B cell (primary cell): ENCODE results near the gene BPIFB2. TPM values are rescaled to one million over a fixed set of nuclear protein-coding genes. Genes with fewer than 3 reads are reported as not detected.

Experiments
- ATAC-seq: fragments of 200-7000 bp; cut with Tn5 transposase; one replicate; pipeline ENCODE4 v1.10.0; 2021; ENCODE audit warnings: low read depth, mild to moderate bottlenecking, moderate number of reproducible peaks, moderate library complexity
- CTCF ChIA-PET: fragments of 350-600 bp; sonication (Branson Sonifier 250); formaldehyde crosslinking; loops from one replicate; lab custom pipeline; 2021; ENCODE audit warnings: antibody characterized with exemption, inconsistent platforms; lab: Charles Lee
- POLR2A ChIA-PET: fragments of 350-600 bp; sonication (Branson Sonifier 250); formaldehyde crosslinking; loops from one replicate; lab custom pipeline; 2021; ENCODE audit warnings: antibody characterized with exemption; lab: Charles Lee
- DNase-seq: peaks from one replicate; pipeline ENCODE4 v3.0.0; 2013
- H2AFZ ChIP-seq: 2 replicates; pipeline ENCODE4 v1.6.1; 2012; ENCODE audit warnings: mild to moderate bottlenecking, low read depth, low read length; ENCODE audit not compliant: insufficient read depth, poor library complexity, severe bottlenecking
- H3K27ac ChIP-seq, 2 donors: 1 replicate in 1 of 2; 2 replicates in 1 of 2; pipeline ENCODE4 v1.5.1; 2012 to 2013; ENCODE audit warnings: low read length in 2 of 2, mild to moderate bottlenecking in 2 of 2, moderate library complexity in 1 of 2
- H3K27me3 ChIP-seq, 4 experiments: fragments of 200-600 bp in 1 of 4; sonication (generic) in 1 of 4; replicated peaks in 1 of 4; 1 replicate in 2 of 4; 2 replicates in 2 of 4; pipeline versions ENCODE4 v1.6.1 to v1.7.0; 2013 to 2016; ENCODE audit warnings: low read length in 3 of 4, mild to moderate bottlenecking in 2 of 4, mixed read lengths in 1 of 4, moderate library complexity in 1 of 4; ENCODE audit not compliant: insufficient read depth in 4 of 4, control insufficient read depth in 3 of 4; ENCODE audit errors: control extremely low read depth in 1 of 4
- H3K36me3 ChIP-seq, 2 experiments: replicated peaks in 1 of 2; 1 replicate in 1 of 2; 2 replicates in 1 of 2; pipeline versions ENCODE4 v1.6.1 to v1.7.1; 2013; ENCODE audit warnings: low read length in 1 of 2; ENCODE audit not compliant: insufficient read depth in 2 of 2, control insufficient read depth in 1 of 2; ENCODE audit errors: control extremely low read depth in 1 of 2, extremely low read depth in 1 of 2
- H3K4me1 ChIP-seq, 2 donors: fragments of 200-600 bp in 1 of 2; sonication (generic) in 1 of 2; 1 replicate in 1 of 2; 2 replicates in 1 of 2; pipeline versions ENCODE4 v1.5.1 to v1.6.1; 2013 to 2017; ENCODE audit warnings: low read length in 2 of 2; ENCODE audit not compliant: control insufficient read depth in 2 of 2, insufficient read depth in 2 of 2
- H3K4me2 ChIP-seq: replicated peaks from 2 replicates; pipeline ENCODE3; 2012; ENCODE audit warnings: mild to moderate bottlenecking, low read depth, low read length; ENCODE audit not compliant: poor library complexity, severe bottlenecking
- H3K4me3 ChIP-seq, 5 experiments: fragments of 200-600 bp in 1 of 5; sonication (generic) in 1 of 5; 1 replicate in 3 of 5; 2 replicates in 2 of 5; pipeline versions ENCODE4 v1.5.1 to v1.7.0; 2011 to 2016; ENCODE audit warnings: low read length in 4 of 5, mild to moderate bottlenecking in 4 of 5, low read depth in 2 of 5, control low read depth in 1 of 5, moderate library complexity in 1 of 5; ENCODE audit not compliant: insufficient read depth in 1 of 5; ENCODE audit errors: control extremely low read depth in 1 of 5, extremely low read depth in 1 of 5
- H3K79me2 ChIP-seq: fragments of 200-600 bp; sonication (generic); one replicate; pipeline ENCODE4 v1.6.0; 2016; ENCODE audit warnings: low read length; ENCODE audit not compliant: control insufficient read depth, insufficient read depth
- H3K9ac ChIP-seq: fragments of 200-600 bp; sonication (generic); 2 replicates; pipeline ENCODE4 v1.6.1; 2017; ENCODE audit warnings: mild to moderate bottlenecking, low read length, moderate library complexity
- H3K9me3 ChIP-seq, 3 donors: one replicate each; pipeline versions ENCODE4 v1.6.1 to v1.7.1; 2013; ENCODE audit warnings: low read length in 2 of 3; ENCODE audit not compliant: control insufficient read depth in 2 of 3, insufficient read depth in 1 of 3; ENCODE audit errors: control extremely low read depth in 1 of 3
- H4K20me1 ChIP-seq: 2 replicates; pipeline ENCODE4 v1.6.0; 2012; ENCODE audit warnings: mild to moderate bottlenecking, low read length; ENCODE audit not compliant: insufficient read depth, control insufficient read depth, poor library complexity, severe bottlenecking
- H3K27ac Mint-ChIP-seq: one replicate; pipeline ENCODE4 v1.8.0; 2021; ENCODE audit warnings: mixed read lengths
- H3K27me3 Mint-ChIP-seq: one replicate; pipeline ENCODE4 v1.8.0; 2021; ENCODE audit warnings: mixed read lengths
- H3K4me1 Mint-ChIP-seq: one replicate; pipeline ENCODE4 v1.8.0; 2021; ENCODE audit warnings: mixed read lengths
- H3K4me3 Mint-ChIP-seq: one replicate; pipeline ENCODE4 v1.8.0; 2021; ENCODE audit warnings: mixed read lengths
- H3K9me3 Mint-ChIP-seq: one replicate; pipeline ENCODE4 v1.8.0; 2022; ENCODE audit warnings: mixed read lengths; ENCODE audit not compliant: insufficient read depth
- CTCF ChIP-seq: fragments of 200-600 bp; IDR thresholded peaks from one replicate; pipeline ENCODE4 v1.8.0; 2022; ENCODE audit warnings: antibody characterized with exemption, mild to moderate bottlenecking
- EZH2 ChIP-seq: IDR thresholded peaks from 2 replicates; pipeline ENCODE4 v1.6.1; 2012; ENCODE audit warnings: borderline replicate concordance, low read depth, mild to moderate bottlenecking, moderate library complexity, low read length; ENCODE audit not compliant: insufficient read depth, poor library complexity, severe bottlenecking
- WGBS: methylation state at CpG from one replicate; pipeline ENCODE4 v1.1.5; 2013; ENCODE audit warnings: missing lambda C conversion rate; ENCODE audit not compliant: insufficient coverage; 5-methylcytosine and 5-hydroxymethylcytosine counted together
- intact Hi-C: fragments of 100-400 bp; cut with micrococcal nuclease; formaldehyde crosslinking; loops from one replicate; pipeline ENCODE4 v1.10.0; 2022
- polyA plus RNA-seq: library from polyadenylated mRNA; depleted of rRNA; stranded (reverse); fragments of >200 nt; gene quantifications from 2 replicates; pipeline ENCODE4 v1.2.3, GENCODE V29; 2012
- total RNA-seq, 2 donors: library from RNA; stranded (reverse); fragments of 120-200 nt in 1 of 2; gene quantifications; 1 replicate in 1 of 2; 2 replicates in 1 of 2; pipeline versions ENCODE4 v1.2.3 to v1.2.4, GENCODE V29; 2013 to 2022

Gene BPIFB2
- total and polyA plus RNA-seq, 2 donors (not counting 1 experiment from before 2014, with no cell fraction given), result not detected

GRCh38 chr20:33038243-33038642 is 30.7 kb downstream of the BPIFB2 start:
- no peaks in the 10 kb centered on the region for H3K27me3 ChIP-seq
- no peak for ATAC-seq
- peaks cover 2% of the 10 kb centered on the region for H3K9me3 Mint-ChIP-seq
- H3K9ac ChIP-seq, result no peak overlapping the region
- H3K36me3 ChIP-seq, result no peaks in the 10 kb centered on the region
- H3K4me2 ChIP-seq, result no peak overlapping the region
- peaks cover 0 to 7% (median 3%) of the 10 kb centered on the region in 3 donors for H3K9me3 ChIP-seq
- no peaks in the 10 kb centered on the region for H3K79me2 ChIP-seq
- no peak overlapping the region for H3K27ac ChIP-seq
- no peak for TF ChIP-seq EZH2
- TF ChIP-seq CTCF, result no peak
- no peak overlapping the region for H2AFZ ChIP-seq
- H4K20me1 ChIP-seq, result no peaks in the 10 kb centered on the region
- H3K4me1 Mint-ChIP-seq, result no peaks in the 10 kb centered on the region
- H3K4me3 ChIP-seq, result no peak overlapping the region
- ChIA-PET CTCF (no interaction called here), POLR2A (no interaction called here)
- intact Hi-C loops, result no loop called here
- no peak overlapping the region for H3K27ac Mint-ChIP-seq
- H3K4me3 Mint-ChIP-seq, result no peak overlapping the region
- peaks cover 12% of the 10 kb centered on the region for H3K27me3 Mint-ChIP-seq
- DNase-seq, result no peak
- 99% methylated on average over 4 of the region's 4 CpGs for whole genome bisulfite sequencing
- no peaks in the 10 kb centered on the region for H3K4me1 ChIP-seq

GRCh38 chr20:33042430-33042829 is 34.9 kb downstream of the BPIFB2 start:
- H3K4me2 ChIP-seq, result no peak overlapping the region
- H3K27me3 ChIP-seq, result no peaks in the 10 kb centered on the region
- no peaks in the 10 kb centered on the region for H3K4me1 Mint-ChIP-seq
- no peaks in the 10 kb centered on the region for H4K20me1 ChIP-seq
- no peak overlapping the region for H3K27ac ChIP-seq
- H3K9ac ChIP-seq, result no peak overlapping the region
- peaks cover 10% of the 10 kb centered on the region for H3K27me3 Mint-ChIP-seq
- ChIA-PET POLR2A (no interaction called here), CTCF (interaction anchor here (0.9 kb wide), 1 partner anchor 140 kb away, joined by 3 read pairs; no protein-coding TSS in a partner anchor)
- peaks cover 0 to 31% (median 13%) of the 10 kb centered on the region in 3 donors for H3K9me3 ChIP-seq
- no peaks in the 10 kb centered on the region for H3K79me2 ChIP-seq
- H3K36me3 ChIP-seq, result no peaks in the 10 kb centered on the region
- intact Hi-C loops, result no loop called here
- H3K4me1 ChIP-seq, result no peaks in the 10 kb centered on the region
- TF ChIP-seq CTCF (no peak), EZH2 (no peak)
- H3K27ac Mint-ChIP-seq, result no peak overlapping the region
- peaks cover 14% of the 10 kb centered on the region for H3K9me3 Mint-ChIP-seq
- no peak for ATAC-seq
- H3K4me3 ChIP-seq, result no peak overlapping the region
- DNase-seq, result no peak
- no peak overlapping the region for H3K4me3 Mint-ChIP-seq
- WGBS, result 92% methylated on average over 2 of the region's 3 CpGs
- no peak overlapping the region for H2AFZ ChIP-seq
